A549 (cell line): ENCODE data around the gene TMEM271. TPM values are rescaled to one million over a fixed set of nuclear protein-coding genes. Genes with fewer than 3 reads are reported as not detected.

ENCODE experiments used
- ATAC-seq, 2 experiments: fragments of 200-7000 bp in 1 of 2; fragments of >200 bp in 1 of 2; cut with Nextera tagmentation in 1 of 2; cut with Tn5 transposase in 1 of 2; 3 replicates each; pipeline versions ENCODE4 v1.8.0 to v1.9.1; 2018 to 2020; ENCODE audit warnings: mild to moderate bottlenecking in 1 of 2, moderate library complexity in 1 of 2
- CTCF ChIA-PET: fragments of 300-600 bp; sonication (Branson Sonifier 250); formaldehyde crosslinking; extraction: SDS; loops from one replicate; lab custom pipeline; 2021; ENCODE audit warnings: antibody characterized with exemption, inconsistent platforms; lab: Yijun Ruan, JAX
- POLR2A ChIA-PET: fragments of 350-600 bp; formaldehyde crosslinking; extraction: SDS; loops from one replicate; lab custom pipeline; 2021; ENCODE audit warnings: antibody characterized with exemption, inconsistent platforms; lab: Yijun Ruan, JAX
- DNase-seq, 2 experiments: peaks; one replicate each; pipeline versions ENCODE4 v3.0.0 to v3.0.0-alpha.2; 2011 to 2016; ENCODE audit warnings: low read depth in 1 of 2, low spot score in 1 of 2
- FAIRE-seq: peaks from 2 replicates; lab custom pipeline; 2011; peaks lifted over from hg19 to GRCh38; lab: Jason Lieb, UNC
- H3K27ac ChIP-seq, 2 experiments: fragments of >200 bp; sonication (Bioruptor Twin); formaldehyde crosslinking; 3 replicates each; pipeline ENCODE4 v1.5.1; 2016 to 2017
- H3K4me1 ChIP-seq: fragments of >200 bp; sonication (Bioruptor Twin); formaldehyde crosslinking; 3 replicates; pipeline ENCODE4 v1.6.1; 2016
- H3K4me2 ChIP-seq: fragments of >200 bp; sonication (Bioruptor Twin); formaldehyde crosslinking; 3 replicates; pipeline ENCODE4 v1.6.1; 2016
- H3K4me3 ChIP-seq: fragments of >200 bp; sonication (Bioruptor Twin); formaldehyde crosslinking; 3 replicates; pipeline ENCODE4 v1.5.1; 2016
- H3K9me3 ChIP-seq: fragments of >200 bp; sonication (Bioruptor Twin); formaldehyde crosslinking; 3 replicates; pipeline ENCODE4 v1.6.1; 2016
- BHLHE40 ChIP-seq: IDR thresholded peaks from 2 replicates; pipeline ENCODE4 v1.6.1; 2012; ENCODE audit warnings: low read depth, low read length, inconsistent platforms
- CHD4 ChIP-seq: fragments of 200-600 bp; sonication (generic); IDR thresholded peaks from 2 replicates; pipeline ENCODE4 v1.6.1; 2016; ENCODE audit warnings: antibody characterized with exemption, mild to moderate bottlenecking, borderline replicate concordance
- EHF ChIP-seq: fragments of 250-450 bp; sonication (Bioruptor Pico); IDR thresholded peaks from 2 replicates; pipeline ENCODE4 v1.5.0; 2020; ENCODE audit warnings: mild to moderate bottlenecking
- EHMT2 ChIP-seq: fragments of 200-600 bp; sonication (generic); IDR thresholded peaks from 2 replicates; pipeline ENCODE4 v1.6.1; 2016; ENCODE audit warnings: antibody characterized with exemption, low read depth, mild to moderate bottlenecking, moderate library complexity
- HDAC2 ChIP-seq: fragments of 200-600 bp; sonication (generic); IDR thresholded peaks from 2 replicates; pipeline ENCODE4 v1.6.1; 2016
- HEYL ChIP-seq: fragments of 250-450 bp; sonication (Bioruptor Pico); IDR thresholded peaks from 2 replicates; pipeline ENCODE4 v1.8.0; 2021; ENCODE audit warnings: mild to moderate bottlenecking, moderate library complexity
- HOXB13 ChIP-seq: fragments of 250-450 bp; sonication (Bioruptor Pico); IDR thresholded peaks from 2 replicates; pipeline ENCODE4 v1.5.0; 2020; ENCODE audit warnings: low read depth, mild to moderate bottlenecking, moderate library complexity
- KDM5A ChIP-seq: fragments of 200-600 bp; sonication (generic); IDR thresholded peaks from 2 replicates; pipeline ENCODE4 v1.6.1; 2016; ENCODE audit warnings: antibody characterized with exemption, mild to moderate bottlenecking
- MAFK ChIP-seq: fragments of 450-650 bp; IDR thresholded peaks from 2 replicates; pipeline ENCODE4 v1.6.1; 2014; ENCODE audit not compliant: partially characterized antibody
- MAZ ChIP-seq: fragments of 150-350 bp; IDR thresholded peaks from 2 replicates; pipeline ENCODE4 v1.6.1; 2014; ENCODE audit warnings: antibody characterized with exemption, low read depth, low read length, borderline replicate concordance
- NPAS2 ChIP-seq: fragments of 250-450 bp; sonication (Bioruptor Pico); IDR thresholded peaks from 2 replicates; pipeline ENCODE4 v1.8.0; 2022; ENCODE audit warnings: mild to moderate bottlenecking, moderate library complexity, borderline replicate concordance
- NR3C1 ChIP-seq: fragments of >200 bp; sonication (Bioruptor Twin); formaldehyde crosslinking; IDR thresholded peaks from 3 replicates; pipeline ENCODE4 v1.6.1; 2017
- POLR2A ChIP-seq: IDR thresholded peaks from 2 replicates; pipeline ENCODE4 v1.6.1; 2012; ENCODE audit warnings: mild to moderate bottlenecking, low read length
- POLR2AphosphoS2 ChIP-seq: conservative IDR thresholded peaks from 2 replicates; pipeline ENCODE4 v1.6.1; 2012; ENCODE audit warnings: low read length, improper control_type of control experiment, inconsistent platforms
- RARB ChIP-seq: fragments of 250-450 bp; sonication (Bioruptor Pico); IDR thresholded peaks from 2 replicates; pipeline ENCODE4 v1.8.0; 2021; ENCODE audit warnings: mild to moderate bottlenecking, moderate library complexity
- RFX5 ChIP-seq: fragments of 450-650 bp; IDR thresholded peaks from 2 replicates; pipeline ENCODE4 v1.7.1; 2014; ENCODE audit warnings: antibody characterized with exemption, mild to moderate bottlenecking, moderate library complexity
- SREBF2 ChIP-seq: fragments of 450-650 bp; IDR thresholded peaks from 2 replicates; pipeline ENCODE4 v1.6.1; 2014; ENCODE audit warnings: mild to moderate bottlenecking, moderate library complexity
- TFCP2L1 ChIP-seq: fragments of 250-450 bp; sonication (Bioruptor Pico); IDR thresholded peaks from 2 replicates; pipeline ENCODE4 v1.5.0; 2021; ENCODE audit warnings: mild to moderate bottlenecking
- TP53 ChIP-seq: fragments of 250-450 bp; sonication (Bioruptor Pico); IDR thresholded peaks from 2 replicates; pipeline ENCODE4 v1.5.0; 2021; ENCODE audit warnings: mild to moderate bottlenecking, moderate library complexity
- ZSCAN20 ChIP-seq: fragments of 250-450 bp; sonication (Bioruptor Pico); IDR thresholded peaks from 2 replicates; pipeline ENCODE4 v1.8.0; 2022; ENCODE audit warnings: mild to moderate bottlenecking, moderate library complexity
- WGBS: methylation state at CpG from one replicate; pipeline ENCODE4 v1.1.6; 2017; ENCODE audit errors: missing lambda C conversion rate; 5-methylcytosine and 5-hydroxymethylcytosine counted together
- polyA plus RNA-seq, 4 experiments: library from polyadenylated mRNA; depleted of rRNA in 3 of 4; stranded (reverse); fragments of >200 nt; fragmentation: RNase III in 1 of 4; extraction: RNeasy Plus Mini Kit Qiagen cat#74134 plus additional on column Dnase treatment in 1 of 4; gene quantifications; 2 replicates in 3 of 4; 3 replicates in 1 of 4; pipeline ENCODE4 v1.2.3, GENCODE V29; 2011 to 2017
- TF ChIP-seq, protein P1 (sequence below): IDR thresholded peaks from 2 replicates; pipeline ENCODE4 v1.6.1; 2012
- TF ChIP-seq, protein P2 (sequence below): fragments of >200 bp; sonication (Bioruptor Twin); formaldehyde crosslinking; IDR thresholded peaks from 2 replicates; pipeline ENCODE4 v1.6.1; 2016
- TF ChIP-seq, protein P3 (sequence below): fragments of 200-600 bp; sonication (generic); IDR thresholded peaks from 2 replicates; pipeline ENCODE4 v1.6.1; 2016; ENCODE audit warnings: antibody characterized with exemption, mild to moderate bottlenecking, moderate library complexity

Gene TMEM271
- polyA plus RNA-seq, 2 of the 4 experiments (the other 2 are of a cell fraction): not detected

DNA sequence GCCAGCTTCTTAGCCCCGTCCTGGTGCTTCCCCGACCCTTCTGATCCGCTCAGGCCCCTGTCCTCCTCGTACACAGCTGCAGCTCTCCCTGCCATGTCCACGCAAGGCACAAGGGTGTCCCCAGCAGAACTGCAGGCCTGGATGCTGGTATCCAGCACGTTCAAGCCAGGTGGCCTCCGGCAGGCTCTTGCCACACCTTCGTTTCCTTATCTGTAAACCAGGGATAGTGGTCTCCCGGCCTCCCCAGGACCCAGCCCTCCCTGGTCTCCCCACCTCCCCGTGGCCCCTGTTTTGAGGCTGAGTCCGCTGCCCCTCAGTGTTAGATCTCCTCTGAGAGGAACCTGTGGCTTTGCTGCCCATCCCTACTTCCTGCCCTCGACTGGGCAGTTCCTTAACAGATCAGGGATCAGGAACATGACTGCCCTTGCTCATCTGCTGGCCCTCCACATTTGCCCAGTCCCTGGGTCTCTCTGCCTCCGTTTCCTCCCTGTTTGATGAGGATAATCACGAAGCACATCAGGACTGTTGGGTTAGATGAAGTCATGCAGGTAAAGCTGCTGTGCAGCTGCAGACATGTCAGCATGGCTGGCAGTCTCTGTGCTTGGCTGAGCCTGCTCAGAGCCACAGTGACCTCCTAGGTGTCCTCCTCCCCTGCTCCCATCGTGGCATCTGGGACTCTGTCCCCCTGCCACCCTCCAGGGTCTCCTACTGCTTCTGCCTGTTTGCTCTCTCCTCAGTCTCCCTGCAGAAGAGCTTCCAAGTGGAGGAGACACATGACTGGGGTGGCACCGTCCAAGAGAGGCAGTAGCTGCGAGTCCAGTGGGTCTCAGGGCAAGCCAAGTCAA is 44.2 kb downstream of the TMEM271 start (continued):
- TF ChIP-seq RARB (CRISPR knock-in tag) (no peak), SREBF2 (no peak)
- TF ChIP-seq, protein P1, sequence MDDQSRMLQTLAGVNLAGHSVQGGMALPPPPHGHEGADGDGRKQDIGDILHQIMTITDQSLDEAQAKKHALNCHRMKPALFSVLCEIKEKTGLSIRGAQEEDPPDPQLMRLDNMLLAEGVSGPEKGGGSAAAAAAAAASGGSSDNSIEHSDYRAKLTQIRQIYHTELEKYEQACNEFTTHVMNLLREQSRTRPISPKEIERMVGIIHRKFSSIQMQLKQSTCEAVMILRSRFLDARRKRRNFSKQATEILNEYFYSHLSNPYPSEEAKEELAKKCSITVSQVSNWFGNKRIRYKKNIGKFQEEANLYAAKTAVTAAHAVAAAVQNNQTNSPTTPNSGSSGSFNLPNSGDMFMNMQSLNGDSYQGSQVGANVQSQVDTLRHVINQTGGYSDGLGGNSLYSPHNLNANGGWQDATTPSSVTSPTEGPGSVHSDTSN: no peak

DNA sequence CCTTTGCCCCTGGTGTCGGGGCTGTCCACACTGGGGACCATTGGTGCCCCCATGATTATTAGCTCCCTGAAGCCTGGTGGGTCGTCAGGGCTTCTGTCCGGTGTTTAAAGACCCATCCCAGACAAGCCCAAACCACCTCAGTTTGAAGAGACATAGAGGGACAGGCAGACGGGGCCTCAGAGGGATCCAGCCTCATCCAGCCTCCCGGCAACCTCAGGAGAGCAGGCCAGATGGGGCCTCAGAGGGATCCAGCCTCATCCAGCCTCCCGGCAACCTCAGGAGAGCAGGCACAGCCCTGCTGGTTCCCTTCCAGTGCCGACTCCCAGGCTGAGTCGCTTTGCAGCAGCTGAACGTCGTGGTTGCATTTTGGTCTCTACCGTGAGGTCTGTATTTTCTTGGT is 45.0 kb downstream of the TMEM271 start:
- TF ChIP-seq RFX5: no peak
- no peak for TF ChIP-seq KDM5A
- no peak for TF ChIP-seq ZSCAN20 (CRISPR knock-in tag)
- TF ChIP-seq BHLHE40: no peak
- no peak for TF ChIP-seq POLR2A
- no peak for TF ChIP-seq EHMT2
- TF ChIP-seq HEYL (CRISPR knock-in tag): no peak
- no peak for TF ChIP-seq TFCP2L1
- no peak for TF ChIP-seq CHD4
- TF ChIP-seq NR3C1: no peak
- TF ChIP-seq TP53 (CRISPR knock-in tag): no peak
- no peak for TF ChIP-seq EHF (CRISPR knock-in tag)
- Histone ChIP-seq H3K4me1 (no peaks in the 10 kb centered on the region), H3K4me3 (no peak overlapping the region), H3K4me2 (no peak overlapping the region), H3K9me3 (peaks cover 4% of the 10 kb centered on the region; the same call in 1 of the 3 replicates), H3K27ac (no peak overlapping the region)
- CTCF ChIA-PET: interaction anchor here (0.9 kb wide), 1 partner anchor 12 kb away, joined by 3 read pairs; no protein-coding TSS in a partner anchor
- FAIRE-seq: no peak
- DNase-seq: no peak
- POLR2A ChIA-PET: no interaction called here
- no peak for ATAC-seq
- 94% methylated on average over 8 of the region's 11 CpGs for whole genome bisulfite sequencing

DNA sequence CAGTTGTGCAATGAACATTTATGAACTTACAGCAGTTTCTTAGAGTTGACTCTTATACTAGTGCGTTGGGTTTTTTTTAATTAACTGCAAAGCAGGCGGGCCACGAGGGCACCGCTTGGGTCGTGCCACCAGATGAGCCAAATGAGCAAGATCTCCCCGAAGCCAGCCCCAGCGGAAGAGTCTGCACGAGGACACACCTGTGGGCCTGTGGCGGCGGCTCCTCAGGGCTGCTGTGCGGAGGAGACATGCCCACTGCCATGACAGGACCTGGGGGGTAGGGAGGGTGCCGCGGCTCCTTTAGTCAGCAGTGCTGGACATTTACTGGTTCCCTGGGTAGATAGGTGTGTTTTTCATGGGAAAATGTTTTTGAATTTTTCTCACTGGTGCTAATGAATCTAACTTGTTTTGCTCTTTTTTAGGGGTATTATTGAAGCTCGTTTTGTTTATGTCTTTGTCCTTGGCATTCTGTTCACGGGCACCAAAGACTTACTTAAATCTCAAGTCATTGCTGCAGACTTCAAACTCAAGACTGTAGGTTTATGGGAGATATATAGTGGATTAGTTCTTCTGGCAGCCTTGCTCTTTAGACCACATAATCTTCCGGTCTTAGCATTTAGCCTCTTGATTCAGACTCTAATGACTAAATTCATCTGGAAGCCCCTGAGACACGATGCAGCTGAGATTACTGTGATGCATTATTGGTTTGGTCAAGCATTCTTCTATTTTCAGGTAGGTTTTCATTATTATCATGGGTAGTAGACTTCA is 45.9 kb downstream of the TMEM271 start:
- TF ChIP-seq POLR2AphosphoS2: no peak
- no peak for TF ChIP-seq HOXB13 (CRISPR knock-in tag)
- TF ChIP-seq MAZ: no peak
- TF ChIP-seq, protein P2, sequence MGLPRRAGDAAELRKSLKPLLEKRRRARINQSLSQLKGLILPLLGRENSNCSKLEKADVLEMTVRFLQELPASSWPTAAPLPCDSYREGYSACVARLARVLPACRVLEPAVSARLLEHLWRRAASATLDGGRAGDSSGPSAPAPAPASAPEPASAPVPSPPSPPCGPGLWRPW: no peak
- no peak for TF ChIP-seq MAFK
- no peak for TF ChIP-seq NPAS2 (CRISPR knock-in tag)
- TF ChIP-seq, protein P3, sequence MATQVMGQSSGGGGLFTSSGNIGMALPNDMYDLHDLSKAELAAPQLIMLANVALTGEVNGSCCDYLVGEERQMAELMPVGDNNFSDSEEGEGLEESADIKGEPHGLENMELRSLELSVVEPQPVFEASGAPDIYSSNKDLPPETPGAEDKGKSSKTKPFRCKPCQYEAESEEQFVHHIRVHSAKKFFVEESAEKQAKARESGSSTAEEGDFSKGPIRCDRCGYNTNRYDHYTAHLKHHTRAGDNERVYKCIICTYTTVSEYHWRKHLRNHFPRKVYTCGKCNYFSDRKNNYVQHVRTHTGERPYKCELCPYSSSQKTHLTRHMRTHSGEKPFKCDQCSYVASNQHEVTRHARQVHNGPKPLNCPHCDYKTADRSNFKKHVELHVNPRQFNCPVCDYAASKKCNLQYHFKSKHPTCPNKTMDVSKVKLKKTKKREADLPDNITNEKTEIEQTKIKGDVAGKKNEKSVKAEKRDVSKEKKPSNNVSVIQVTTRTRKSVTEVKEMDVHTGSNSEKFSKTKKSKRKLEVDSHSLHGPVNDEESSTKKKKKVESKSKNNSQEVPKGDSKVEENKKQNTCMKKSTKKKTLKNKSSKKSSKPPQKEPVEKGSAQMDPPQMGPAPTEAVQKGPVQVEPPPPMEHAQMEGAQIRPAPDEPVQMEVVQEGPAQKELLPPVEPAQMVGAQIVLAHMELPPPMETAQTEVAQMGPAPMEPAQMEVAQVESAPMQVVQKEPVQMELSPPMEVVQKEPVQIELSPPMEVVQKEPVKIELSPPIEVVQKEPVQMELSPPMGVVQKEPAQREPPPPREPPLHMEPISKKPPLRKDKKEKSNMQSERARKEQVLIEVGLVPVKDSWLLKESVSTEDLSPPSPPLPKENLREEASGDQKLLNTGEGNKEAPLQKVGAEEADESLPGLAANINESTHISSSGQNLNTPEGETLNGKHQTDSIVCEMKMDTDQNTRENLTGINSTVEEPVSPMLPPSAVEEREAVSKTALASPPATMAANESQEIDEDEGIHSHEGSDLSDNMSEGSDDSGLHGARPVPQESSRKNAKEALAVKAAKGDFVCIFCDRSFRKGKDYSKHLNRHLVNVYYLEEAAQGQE: no peak
- no peak for TF ChIP-seq HDAC2
- no peak for TF ChIP-seq EHMT2

More for the DNA sequence above, 45.9 kb downstream of the TMEM271 start:
- Histone ChIP-seq H3K4me2 (no peak overlapping the region), H3K4me1 (no peaks in the 10 kb centered on the region), H3K4me3 (no peak overlapping the region), H3K27ac (no peak overlapping the region), H3K9me3 (peaks cover 4% of the 10 kb centered on the region; the same call in 1 of the 3 replicates)
- ChIA-PET CTCF (interaction anchor here (0.9 kb wide), 1 partner anchor 13 kb away, joined by 3 read pairs; no protein-coding TSS in a partner anchor), POLR2A (no interaction called here)
- ATAC-seq (no peak), FAIRE-seq (no peak), DNase-seq (no peak)
- 90% methylated on average over 17 of the region's 17 CpGs for WGBS
